ENCODE results near the gene NR2C2.

DNA sequence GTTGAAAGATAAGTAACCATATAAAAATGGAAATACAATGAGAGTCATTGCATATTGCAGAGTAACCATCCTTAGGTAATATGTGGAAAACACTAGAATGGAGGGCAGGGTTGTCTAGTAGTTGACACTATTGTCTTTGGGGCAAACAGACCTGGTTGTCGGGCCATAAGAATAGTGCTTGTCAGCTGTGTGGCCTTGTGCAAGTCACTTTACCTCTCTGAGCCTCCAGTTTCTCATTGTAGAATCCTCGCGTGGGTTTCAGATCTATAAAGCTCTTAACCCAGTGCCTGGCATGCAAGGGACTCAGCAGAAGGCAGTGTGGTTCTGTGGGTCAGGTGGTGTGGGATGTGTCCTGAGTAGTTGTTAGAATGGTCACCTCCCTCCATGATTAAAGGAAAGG lies 85.7 kb downstream of the NR2C2 start:
- TF ChIP-seq, protein P1, sequence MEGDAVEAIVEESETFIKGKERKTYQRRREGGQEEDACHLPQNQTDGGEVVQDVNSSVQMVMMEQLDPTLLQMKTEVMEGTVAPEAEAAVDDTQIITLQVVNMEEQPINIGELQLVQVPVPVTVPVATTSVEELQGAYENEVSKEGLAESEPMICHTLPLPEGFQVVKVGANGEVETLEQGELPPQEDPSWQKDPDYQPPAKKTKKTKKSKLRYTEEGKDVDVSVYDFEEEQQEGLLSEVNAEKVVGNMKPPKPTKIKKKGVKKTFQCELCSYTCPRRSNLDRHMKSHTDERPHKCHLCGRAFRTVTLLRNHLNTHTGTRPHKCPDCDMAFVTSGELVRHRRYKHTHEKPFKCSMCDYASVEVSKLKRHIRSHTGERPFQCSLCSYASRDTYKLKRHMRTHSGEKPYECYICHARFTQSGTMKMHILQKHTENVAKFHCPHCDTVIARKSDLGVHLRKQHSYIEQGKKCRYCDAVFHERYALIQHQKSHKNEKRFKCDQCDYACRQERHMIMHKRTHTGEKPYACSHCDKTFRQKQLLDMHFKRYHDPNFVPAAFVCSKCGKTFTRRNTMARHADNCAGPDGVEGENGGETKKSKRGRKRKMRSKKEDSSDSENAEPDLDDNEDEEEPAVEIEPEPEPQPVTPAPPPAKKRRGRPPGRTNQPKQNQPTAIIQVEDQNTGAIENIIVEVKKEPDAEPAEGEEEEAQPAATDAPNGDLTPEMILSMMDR (IDR thresholded peaks at IDR 0.05): no peak
- TF ChIP-seq EP300 (IDR thresholded peaks at IDR 0.05) (no peak), POLR2A (IDR thresholded peaks at IDR 0.05) (no peak), POLR2AphosphoS5 (IDR thresholded peaks at IDR 0.05) (no peak)
